Neural progenitor cell (in vitro differentiated cells): ENCODE data around the gene GPR143. TPM values are rescaled to one million over a fixed set of nuclear protein-coding genes. Genes with fewer than 3 reads are reported as not detected.

Experiments used
- DNase-seq: peaks from one replicate; pipeline ENCODE4 v3.0.0-alpha.2; 2016; ENCODE audit warnings: low spot score
- H2AFZ ChIP-seq: fragments of 200-600 bp; sonication (generic); replicated peaks from 2 replicates; pipeline ENCODE4 v1.6.1; 2016; ENCODE audit warnings: antibody characterized with exemption
- H3F3A ChIP-seq: fragments of 200-600 bp; sonication (generic); 2 replicates; pipeline ENCODE4 v1.6.1; 2016; ENCODE audit warnings: antibody characterized with exemption, low read depth
- H3K27ac ChIP-seq: fragments of 200-600 bp; sonication (generic); 2 replicates; pipeline ENCODE4 v1.5.1; 2016; ENCODE audit warnings: mild to moderate bottlenecking
- H3K27me3 ChIP-seq: fragments of 200-600 bp; sonication (generic); 2 replicates; pipeline ENCODE4 v1.6.1; 2016; ENCODE audit warnings: mild to moderate bottlenecking, moderate library complexity
- H3K36me3 ChIP-seq: fragments of 200-600 bp; sonication (generic); 2 replicates; pipeline ENCODE4 v1.5.1; 2016
- H3K4me1 ChIP-seq: fragments of 200-600 bp; sonication (generic); 2 replicates; pipeline ENCODE4 v1.6.1; 2016; ENCODE audit warnings: mixed run types
- H3K4me2 ChIP-seq: fragments of 200-600 bp; sonication (generic); 2 replicates; pipeline ENCODE4 v1.6.1; 2016
- H3K4me3 ChIP-seq: fragments of 200-600 bp; sonication (generic); 2 replicates; pipeline ENCODE4 v1.5.1; 2016
- H3K79me2 ChIP-seq: fragments of 200-600 bp; sonication (generic); 2 replicates; pipeline ENCODE4 v1.6.1; 2016; ENCODE audit warnings: low read depth
- H3K9ac ChIP-seq: fragments of 200-600 bp; sonication (generic); 2 replicates; pipeline ENCODE4 v1.6.1; 2016
- H3K9me3 ChIP-seq: fragments of 200-600 bp; sonication (generic); 2 replicates; pipeline ENCODE4 v1.5.1; 2016; ENCODE audit warnings: low read depth
- H4K20me1 ChIP-seq: fragments of 200-600 bp; sonication (generic); 2 replicates; pipeline ENCODE4 v1.6.1; 2016; ENCODE audit warnings: low read depth
- H3K27ac Mint-ChIP-seq: 3 replicates; pipeline ENCODE4 v1.8.0; 2021; ENCODE audit warnings: mixed read lengths
- H3K27me3 Mint-ChIP-seq: 2 replicates; pipeline ENCODE4 v1.8.0; 2022; ENCODE audit warnings: low read depth, mild to moderate bottlenecking, inconsistent platforms, moderate library complexity, mixed read lengths; ENCODE audit not compliant: insufficient read depth
- H3K36me3 Mint-ChIP-seq: 3 replicates; pipeline ENCODE4 v1.8.0; 2021; ENCODE audit warnings: mixed read lengths
- H3K4me1 Mint-ChIP-seq: 3 replicates; pipeline ENCODE4 v1.8.0; 2021; ENCODE audit warnings: mixed read lengths
- H3K4me3 Mint-ChIP-seq: 3 replicates; pipeline ENCODE4 v1.8.0; 2021; ENCODE audit warnings: mild to moderate bottlenecking, moderate library complexity, mixed read lengths
- H3K9me3 Mint-ChIP-seq: 3 replicates; pipeline ENCODE4 v1.8.0; 2020; ENCODE audit warnings: mixed read lengths
- CTCF ChIP-seq: fragments of 200-600 bp; sonication (generic); IDR thresholded peaks from 2 replicates; pipeline ENCODE4 v1.5.1; 2017; ENCODE audit warnings: antibody characterized with exemption, mild to moderate bottlenecking
- EZH2 ChIP-seq: fragments of 200-600 bp; sonication (generic); IDR thresholded peaks from 2 replicates; pipeline ENCODE4 v1.6.1; 2017; ENCODE audit warnings: antibody characterized with exemption, mild to moderate bottlenecking, moderate library complexity
- EZH2phosphoT487 ChIP-seq: fragments of 200-600 bp; sonication (generic); IDR thresholded peaks from 2 replicates; pipeline ENCODE4 v1.6.1; 2017; ENCODE audit warnings: antibody characterized with exemption
- total RNA-seq: library from RNA; depleted of rRNA; stranded (reverse); fragments of >200 nt; gene quantifications from 2 replicates; pipeline ENCODE4 v1.2.3, GENCODE V29; 2015; ENCODE audit warnings: low replicate concordance

GPR143 gene
- total RNA-seq, 1 donor from 2014 or later = 10.6 TPM

GRCh38 chrX:9781941-9782340, 16.3 kb upstream of the GPR143 start:
- DNase-seq = no peak
- Mint-ChIP-seq H3K27ac (no peak overlapping the region), H3K4me3 (no peak overlapping the region), H3K27me3 (peaks cover 2% of the 10 kb centered on the region), H3K36me3 (no peaks in the 10 kb centered on the region), H3K9me3 (peaks cover 11% of the 10 kb centered on the region), H3K4me1 (peaks cover 5% of the 10 kb centered on the region)
- no peak overlapping the region for H3K9ac ChIP-seq
- H2AFZ ChIP-seq = no peak overlapping the region
- H3K9me3 ChIP-seq = peaks cover 4% of the 10 kb centered on the region
- no peak overlapping the region for H3K4me3 ChIP-seq
- TF ChIP-seq EZH2 (no peak), CTCF (no peak), EZH2phosphoT487 (no peak)
- no peaks in the 10 kb centered on the region for H3K36me3 ChIP-seq
- H3K4me1 ChIP-seq = no peaks in the 10 kb centered on the region
- no peaks in the 10 kb centered on the region for H3F3A ChIP-seq
- H3K4me2 ChIP-seq = no peak overlapping the region
- peaks cover 24% of the 10 kb centered on the region for H3K79me2 ChIP-seq
- no peak overlapping the region for H3K27ac ChIP-seq
- peaks cover 3% of the 10 kb centered on the region for H4K20me1 ChIP-seq
- no peaks in the 10 kb centered on the region for H3K27me3 ChIP-seq

GRCh38 chrX:9775930-9776329, 10.3 kb upstream of the GPR143 start:
- DNase-seq = peak; percentile 44
- H3K9ac ChIP-seq = no peak overlapping the region
- no peaks in the 10 kb centered on the region for H3F3A ChIP-seq
- Mint-ChIP-seq H3K36me3 (peaks cover 7% of the 10 kb centered on the region), H3K4me1 (peaks cover 16% of the 10 kb centered on the region), H3K27me3 (no peaks in the 10 kb centered on the region), H3K4me3 (no peak overlapping the region), H3K9me3 (peaks cover 4% of the 10 kb centered on the region), H3K27ac (no peak overlapping the region)
- no peaks in the 10 kb centered on the region for H3K36me3 ChIP-seq
- no peaks in the 10 kb centered on the region for H3K9me3 ChIP-seq
- no peak overlapping the region for H2AFZ ChIP-seq
- TF ChIP-seq EZH2phosphoT487 = no peak
- no peak for TF ChIP-seq EZH2
- no peak for TF ChIP-seq CTCF
- no peak overlapping the region for H3K27ac ChIP-seq
- H3K79me2 ChIP-seq = no peaks in the 10 kb centered on the region
- H3K4me2 ChIP-seq = no peak overlapping the region
- H3K27me3 ChIP-seq = no peaks in the 10 kb centered on the region
- no peak overlapping the region for H3K4me3 ChIP-seq
- H3K4me1 ChIP-seq = no peaks in the 10 kb centered on the region
- no peaks in the 10 kb centered on the region for H4K20me1 ChIP-seq

- no peaks in the 10 kb centered on the region for H3K36me3 ChIP-seq
- no peak overlapping the region for H3K27ac ChIP-seq
- H3K79me2 ChIP-seq = no peaks in the 10 kb centered on the region
- H3K9me3 ChIP-seq = no peaks in the 10 kb centered on the region
- H3K9me3 Mint-ChIP-seq = peaks cover 2% of the 10 kb centered on the region
- H3K36me3 Mint-ChIP-seq = peaks cover 7% of the 10 kb centered on the region
- no peak overlapping the region for H2AFZ ChIP-seq
- no peak overlapping the region for H3K27ac Mint-ChIP-seq
- H4K20me1 ChIP-seq = no peaks in the 10 kb centered on the region
- H3K4me1 ChIP-seq = no peaks in the 10 kb centered on the region
- H3F3A ChIP-seq = no peaks in the 10 kb centered on the region
- H3K4me1 Mint-ChIP-seq = peaks cover 16% of the 10 kb centered on the region
- H3K27me3 Mint-ChIP-seq = peaks cover under 1% of the 10 kb centered on the region
- H3K4me3 Mint-ChIP-seq = no peak overlapping the region
- no peak overlapping the region for H3K4me3 ChIP-seq
- TF ChIP-seq CTCF (no peak), EZH2phosphoT487 (no peak), EZH2 (no peak)
- no peak overlapping the region for H3K9ac ChIP-seq
- no peak overlapping the region for H3K4me2 ChIP-seq
- no peaks in the 10 kb centered on the region for H3K27me3 ChIP-seq
- DNase-seq = no peak
Observed at GRCh38 chrX:9772943-9773342, 7.3 kb upstream of the GPR143 start.
